ENCODE results near the gene GNPDA1.
A peak's percentile ranks its signal among the peaks of the same experiment; 100 is the strongest.

GNPDA1 gene

DNA sequence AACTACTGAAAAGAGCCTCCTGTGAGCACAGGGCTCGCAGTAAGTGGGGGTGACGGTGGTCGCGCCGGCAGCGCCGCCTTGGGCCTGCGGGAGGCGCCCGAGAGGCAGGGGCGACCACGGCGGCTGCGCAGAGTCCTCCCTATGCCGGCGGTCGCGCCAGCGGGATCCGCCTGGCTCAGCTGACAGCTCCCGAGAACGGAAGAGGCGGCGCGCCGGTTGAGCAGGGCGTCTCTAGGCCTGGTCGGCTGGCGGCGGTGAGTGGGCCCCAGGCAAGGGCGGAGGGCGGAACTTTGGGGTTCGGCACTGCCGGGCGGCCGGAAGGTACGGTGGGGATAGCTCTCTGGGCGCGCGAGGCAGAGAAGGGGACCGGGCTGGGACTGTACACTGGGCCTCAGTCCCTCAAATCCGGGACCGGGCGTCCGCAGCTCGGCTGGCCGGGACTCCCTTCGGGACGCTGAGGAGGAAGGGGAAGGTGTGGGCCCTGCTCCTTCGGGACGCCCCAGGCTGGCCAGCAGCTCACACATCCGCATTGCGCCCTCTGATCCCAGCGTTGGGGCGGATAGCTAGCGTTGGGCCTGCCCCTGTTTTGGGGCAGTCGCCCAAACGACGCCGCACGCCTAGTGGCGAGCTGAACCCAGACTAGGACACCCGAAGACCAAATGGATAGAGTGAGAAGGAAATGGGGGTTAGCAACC, 43.8 kb downstream of the GNPDA1 start, which contains the start of gene RNF14:
TSS of gene RNF14 (plus strand) at position 192 of the 695 bp plus-strand sequence. CDS start 4,484 bp downstream, outside the sequence.
- H3K27me3 ChIP-seq (ENCODE audit: control insufficient read depth in 3 of 3, insufficient read depth in 3 of 3, low read depth in 1 of 3, low read length in 3 of 3): no peaks in the 10 kb centered on the region
- peak within 1 kb of the TSS; percentile 70 for H3K23ac ChIP-seq (ENCODE audit: low read depth, low read length, poor library complexity)
- WGBS, 2 donors (ENCODE audit: extremely low coverage in 2 of 2, insufficient read length in 2 of 2, insufficient replicate concordance in 1 of 2): no CpG with 5 or more reads among the region's 63 CpGs
- H2BK15ac ChIP-seq (ENCODE audit: low read length): no peak within 1 kb of the TSS
- H3K27ac ChIP-seq (replicated peaks; ENCODE audit: low read length): peak within 1 kb of the TSS; percentile 67
- no peak within 1 kb of the TSS for H4K91ac ChIP-seq (ENCODE audit: low read depth, low read length, poor library complexity)
- H2AK5ac ChIP-seq (ENCODE audit: low read depth, low read length): no peak within 1 kb of the TSS
- H3K4ac ChIP-seq (ENCODE audit: low read length): no peak within 1 kb of the TSS
- H3K9me3 ChIP-seq (replicated peaks in 1 of 2; ENCODE audit: control insufficient read depth in 2 of 2, insufficient read depth in 1 of 2, low read depth in 1 of 2, low read length in 2 of 2): no peaks in the 10 kb centered on the region
- peak; percentile 87 for DNase-seq (ENCODE audit: low spot score)
- no peak within 1 kb of the TSS for H2BK5ac ChIP-seq (ENCODE audit: low read length)
- peaks cover 0 to 30% of the 10 kb centered on the region in 2 donors for H3K36me3 ChIP-seq (replicated peaks in 1 of 2; ENCODE audit: control insufficient read depth in 2 of 2, insufficient read depth in 2 of 2, low read length in 2 of 2)
- no peak within 1 kb of the TSS for H3K14ac ChIP-seq (ENCODE audit: low read length)
- no peak within 1 kb of the TSS for H2BK12ac ChIP-seq (ENCODE audit: low read length)
- H3K18ac ChIP-seq (ENCODE audit: low read length): peak within 1 kb of the TSS; percentile 94
- H3K79me1 ChIP-seq (ENCODE audit: low read depth, low read length): peaks cover 2% of the 10 kb centered on the region
- H3K4me3 ChIP-seq (ENCODE audit: low read length in 2 of 2): peak within 1 kb of the TSS; percentile 71 to 92
- H2AFZ ChIP-seq (ENCODE audit: low read length): peak within 1 kb of the TSS; percentile 93
- no peak within 1 kb of the TSS for H4K8ac ChIP-seq (ENCODE audit: low read depth, low read length)
- peaks cover 1 to 4% of the 10 kb centered on the region in 2 donors for H3K4me1 ChIP-seq (ENCODE audit: control insufficient read depth in 2 of 2, insufficient read depth in 1 of 2, low read depth in 1 of 2, low read length in 2 of 2)
- peak within 1 kb of the TSS; percentile 68 for H3K4me2 ChIP-seq (ENCODE audit: insufficient read depth, low read length, poor library complexity, severe bottlenecking)
- H3K9ac ChIP-seq (ENCODE audit: low read depth, low read length, poor library complexity): peak within 1 kb of the TSS; percentile 94
- no peak within 1 kb of the TSS for H2BK120ac ChIP-seq (ENCODE audit: low read depth, low read length)

DNA sequence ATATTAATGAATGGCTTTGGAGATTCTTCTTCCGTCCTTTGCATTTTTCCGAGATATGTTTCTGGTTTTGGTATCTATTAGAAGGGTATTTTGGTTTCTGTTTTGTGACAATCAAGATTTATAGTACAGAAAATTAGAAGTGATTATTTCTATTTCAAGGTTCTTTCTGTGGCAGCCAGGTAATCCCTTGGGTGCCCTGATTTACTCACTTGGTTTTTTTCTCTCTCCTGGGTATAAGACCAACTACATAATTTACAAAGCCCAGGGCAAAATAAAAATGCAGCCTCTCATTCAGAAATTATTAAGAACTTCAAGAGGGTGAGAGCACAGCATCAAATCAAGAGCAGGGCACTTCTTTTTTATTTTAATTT, 45.9 kb downstream of the GNPDA1 start:
- no peak for DNase-seq (ENCODE audit: low spot score)
- Histone ChIP-seq H2BK120ac (ENCODE audit: low read depth, low read length) (no peak overlapping the region), H3K14ac (ENCODE audit: low read length) (no peak overlapping the region), H3K27ac (replicated peaks; ENCODE audit: low read length) (no peak overlapping the region), H2BK15ac (ENCODE audit: low read length) (no peak overlapping the region), H3K9ac (ENCODE audit: low read depth, low read length, poor library complexity) (no peak overlapping the region), H3K4me2 (ENCODE audit: insufficient read depth, low read length, poor library complexity, severe bottlenecking) (no peak overlapping the region), H3K18ac (ENCODE audit: low read length) (no peak overlapping the region), H3K36me3 (replicated peaks in 1 of 2; ENCODE audit: control insufficient read depth in 2 of 2, insufficient read depth in 2 of 2, low read length in 2 of 2) (peaks cover 0 to 13% of the 10 kb centered on the region in 2 donors), H2AK5ac (ENCODE audit: low read depth, low read length) (no peak overlapping the region), H3K23ac (ENCODE audit: low read depth, low read length, poor library complexity) (no peak overlapping the region), H3K4me1 (ENCODE audit: control insufficient read depth in 2 of 2, insufficient read depth in 1 of 2, low read depth in 1 of 2, low read length in 2 of 2) (peaks cover 1 to 4% of the 10 kb centered on the region in 2 donors), H3K79me1 (ENCODE audit: low read depth, low read length) (no peaks in the 10 kb centered on the region), H3K4me3 (ENCODE audit: low read length in 2 of 2) (no peak overlapping the region), H2AFZ (ENCODE audit: low read length) (no peak overlapping the region), H2BK5ac (ENCODE audit: low read length) (no peak overlapping the region), H3K4ac (ENCODE audit: low read length) (no peak overlapping the region), H2BK12ac (ENCODE audit: low read length) (no peak overlapping the region), H3K9me3 (replicated peaks in 1 of 2; ENCODE audit: control insufficient read depth in 2 of 2, insufficient read depth in 1 of 2, low read depth in 1 of 2, low read length in 2 of 2) (no peaks in the 10 kb centered on the region), H4K8ac (ENCODE audit: low read depth, low read length) (no peak overlapping the region), H3K27me3 (ENCODE audit: control insufficient read depth in 3 of 3, insufficient read depth in 3 of 3, low read depth in 1 of 3, low read length in 3 of 3) (no peaks in the 10 kb centered on the region), H4K91ac (ENCODE audit: low read depth, low read length, poor library complexity) (no peak overlapping the region)
- WGBS, 2 donors (ENCODE audit: extremely low coverage in 2 of 2, insufficient read length in 2 of 2, insufficient replicate concordance in 1 of 2): no CpG with 5 or more reads among the region's 2 CpGs

DNA sequence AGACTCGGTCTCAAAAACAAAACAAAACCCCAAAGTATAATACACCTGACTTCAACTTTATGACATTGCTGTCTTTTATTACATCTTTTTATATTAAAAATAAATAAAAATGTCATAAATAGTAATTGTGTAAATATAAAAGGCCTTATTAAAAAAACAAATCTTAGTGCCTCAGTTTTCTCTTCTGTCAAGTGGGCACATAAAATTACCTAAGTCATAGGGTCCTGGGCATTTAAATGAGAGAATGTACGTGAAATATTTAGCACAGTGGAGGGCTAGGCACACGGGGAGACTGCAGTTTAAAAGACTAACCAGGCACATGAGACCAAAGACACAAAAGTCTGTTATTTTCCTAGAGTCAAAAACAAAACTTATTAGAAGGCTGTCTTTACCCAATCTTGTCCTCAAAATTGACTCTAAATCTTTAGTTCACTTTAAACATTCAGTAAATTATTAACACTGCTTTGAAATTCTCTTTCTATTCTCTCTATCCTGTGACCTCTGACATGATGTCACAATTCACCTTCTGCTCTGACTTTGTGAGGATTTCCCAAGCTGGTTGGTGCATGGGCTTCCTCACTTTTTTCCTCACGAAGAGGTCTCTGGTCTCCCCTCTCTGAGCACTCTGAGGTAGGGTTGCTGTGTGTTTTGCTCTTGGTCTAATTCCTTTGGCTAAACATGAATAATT, 46.4 kb downstream of the GNPDA1 start:
- DNase-seq (ENCODE audit: low spot score): no peak
- H2BK5ac ChIP-seq (ENCODE audit: low read length): no peak overlapping the region
- H2AFZ ChIP-seq (ENCODE audit: low read length): no peak overlapping the region
- H2AK5ac ChIP-seq (ENCODE audit: low read depth, low read length): no peak overlapping the region
- H2BK12ac ChIP-seq (ENCODE audit: low read length): no peak overlapping the region
- no peak overlapping the region for H3K9ac ChIP-seq (ENCODE audit: low read depth, low read length, poor library complexity)
- H4K8ac ChIP-seq (ENCODE audit: low read depth, low read length): no peak overlapping the region
- no peak overlapping the region for H2BK15ac ChIP-seq (ENCODE audit: low read length)
- no peak overlapping the region for H2BK120ac ChIP-seq (ENCODE audit: low read depth, low read length)
- no peak overlapping the region for H3K18ac ChIP-seq (ENCODE audit: low read length)
- no peak overlapping the region for H3K23ac ChIP-seq (ENCODE audit: low read depth, low read length, poor library complexity)
- WGBS, 2 donors (ENCODE audit: extremely low coverage in 2 of 2, insufficient read length in 2 of 2, insufficient replicate concordance in 1 of 2): no CpG with 5 or more reads among the region's 4 CpGs
- no peak overlapping the region for H3K14ac ChIP-seq (ENCODE audit: low read length)
- H4K91ac ChIP-seq (ENCODE audit: low read depth, low read length, poor library complexity): no peak overlapping the region
- H3K4ac ChIP-seq (ENCODE audit: low read length): no peak overlapping the region
- H3K4me1 ChIP-seq (ENCODE audit: control insufficient read depth in 2 of 2, insufficient read depth in 1 of 2, low read depth in 1 of 2, low read length in 2 of 2): peaks cover 1 to 4% of the 10 kb centered on the region in 2 donors
- H3K4me3 ChIP-seq (ENCODE audit: low read length in 2 of 2): no peak overlapping the region
- H3K36me3 ChIP-seq (replicated peaks in 1 of 2; ENCODE audit: control insufficient read depth in 2 of 2, insufficient read depth in 2 of 2, low read length in 2 of 2): peaks cover 0 to 9% of the 10 kb centered on the region in 2 donors
- H3K27ac ChIP-seq (replicated peaks; ENCODE audit: low read length): no peak overlapping the region
- H3K4me2 ChIP-seq (ENCODE audit: insufficient read depth, low read length, poor library complexity, severe bottlenecking): no peak overlapping the region
- no peaks in the 10 kb centered on the region for H3K9me3 ChIP-seq (replicated peaks in 1 of 2; ENCODE audit: control insufficient read depth in 2 of 2, insufficient read depth in 1 of 2, low read depth in 1 of 2, low read length in 2 of 2)
- H3K27me3 ChIP-seq (ENCODE audit: control insufficient read depth in 3 of 3, insufficient read depth in 3 of 3, low read depth in 1 of 3, low read length in 3 of 3): no peaks in the 10 kb centered on the region
- no peaks in the 10 kb centered on the region for H3K79me1 ChIP-seq (ENCODE audit: low read depth, low read length)

DNA sequence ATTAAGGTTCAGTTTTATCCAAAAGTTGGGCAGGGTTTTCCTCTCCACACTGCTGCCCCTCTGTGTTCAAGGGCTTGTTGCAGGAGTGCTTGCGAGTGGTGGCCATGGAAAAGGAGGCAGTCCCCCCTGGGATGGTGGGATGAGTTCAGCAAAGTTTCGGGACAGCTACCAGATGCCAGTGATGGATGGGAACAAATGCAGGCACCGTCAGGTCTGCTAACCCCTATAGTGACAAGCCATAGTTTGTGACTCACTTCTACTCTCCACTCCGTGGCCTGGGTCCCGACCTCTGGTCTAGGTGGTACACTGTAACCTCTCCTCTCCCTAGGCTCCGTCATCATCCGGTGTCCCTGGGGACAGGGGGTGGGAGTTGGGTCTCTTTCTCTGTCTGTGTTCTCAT, 47.8 kb downstream of the GNPDA1 start:
- H3K18ac ChIP-seq (ENCODE audit: low read length): no peak overlapping the region
- no CpG with 5 or more reads among the region's 7 CpGs for WGBS, 2 donors (ENCODE audit: extremely low coverage in 2 of 2, insufficient read length in 2 of 2, insufficient replicate concordance in 1 of 2)

More for the DNA sequence above, 47.8 kb downstream of the GNPDA1 start:
- H3K4me3 ChIP-seq (ENCODE audit: low read length in 2 of 2): no peak overlapping the region
- H3K4me1 ChIP-seq (ENCODE audit: control insufficient read depth in 2 of 2, insufficient read depth in 1 of 2, low read depth in 1 of 2, low read length in 2 of 2): peaks cover 7 to 11% of the 10 kb centered on the region in 2 donors
- H3K9me3 ChIP-seq (replicated peaks in 1 of 2; ENCODE audit: control insufficient read depth in 2 of 2, insufficient read depth in 1 of 2, low read depth in 1 of 2, low read length in 2 of 2): no peaks in the 10 kb centered on the region
- H3K27me3 ChIP-seq (ENCODE audit: control insufficient read depth in 3 of 3, insufficient read depth in 3 of 3, low read depth in 1 of 3, low read length in 3 of 3): no peaks in the 10 kb centered on the region
- no peak overlapping the region for H3K14ac ChIP-seq (ENCODE audit: low read length)
- no peaks in the 10 kb centered on the region for H3K79me1 ChIP-seq (ENCODE audit: low read depth, low read length)
- no peak overlapping the region for H2AK5ac ChIP-seq (ENCODE audit: low read depth, low read length)
- H2AFZ ChIP-seq (ENCODE audit: low read length): peak overlapping the region; percentile 16
- DNase-seq (ENCODE audit: low spot score): no peak
- H3K23ac ChIP-seq (ENCODE audit: low read depth, low read length, poor library complexity): no peak overlapping the region
- no peak overlapping the region for H2BK12ac ChIP-seq (ENCODE audit: low read length)
- no peak overlapping the region for H2BK5ac ChIP-seq (ENCODE audit: low read length)
- no peak overlapping the region for H3K27ac ChIP-seq (replicated peaks; ENCODE audit: low read length)
- H3K36me3 ChIP-seq (replicated peaks in 1 of 2; ENCODE audit: control insufficient read depth in 2 of 2, insufficient read depth in 2 of 2, low read length in 2 of 2): no peaks in the 10 kb centered on the region
- no peak overlapping the region for H3K4ac ChIP-seq (ENCODE audit: low read length)
- H2BK15ac ChIP-seq (ENCODE audit: low read length): no peak overlapping the region
- H3K9ac ChIP-seq (ENCODE audit: low read depth, low read length, poor library complexity): no peak overlapping the region
- no peak overlapping the region for H2BK120ac ChIP-seq (ENCODE audit: low read depth, low read length)
- no peak overlapping the region for H4K8ac ChIP-seq (ENCODE audit: low read depth, low read length)
- H4K91ac ChIP-seq (ENCODE audit: low read depth, low read length, poor library complexity): no peak overlapping the region
- H3K4me2 ChIP-seq (ENCODE audit: insufficient read depth, low read length, poor library complexity, severe bottlenecking): no peak overlapping the region

Measured in neuronal stem cell (in vitro differentiated cells).